ENCODE measurements around the gene GNPDA1. TPM values are rescaled to one million over a fixed set of nuclear protein-coding genes. Genes with fewer than 3 reads are reported as not detected.

Gene GNPDA1
- total and polyA plus RNA-seq, 9 of the 15 experiments (the other 6 are each of a cell fraction or from before 2014, with no cell fraction given) = 14.1 to 145 (median 52.2) TPM

DNA sequence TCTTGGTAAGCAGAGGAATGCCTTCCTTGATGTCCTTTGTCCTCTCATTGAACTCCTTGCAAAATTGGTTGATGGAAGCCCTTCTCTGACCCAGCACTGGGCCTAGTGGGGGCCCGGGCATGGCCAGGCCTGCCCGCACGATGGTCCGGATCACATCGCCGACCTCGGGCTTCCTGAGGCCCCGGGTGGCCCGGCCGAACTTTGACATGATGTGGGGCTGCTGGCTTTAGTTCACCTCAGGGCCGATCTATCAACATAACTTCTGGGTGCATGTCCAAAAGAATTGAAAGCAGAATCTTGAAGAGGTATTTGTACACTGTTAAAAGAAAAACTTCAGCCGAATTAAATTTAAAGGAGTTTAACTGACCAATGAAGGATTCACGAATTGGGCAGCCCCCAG, 24.1 kb upstream of the GNPDA1 start (continued):
- TF ChIP-seq, protein P1, sequence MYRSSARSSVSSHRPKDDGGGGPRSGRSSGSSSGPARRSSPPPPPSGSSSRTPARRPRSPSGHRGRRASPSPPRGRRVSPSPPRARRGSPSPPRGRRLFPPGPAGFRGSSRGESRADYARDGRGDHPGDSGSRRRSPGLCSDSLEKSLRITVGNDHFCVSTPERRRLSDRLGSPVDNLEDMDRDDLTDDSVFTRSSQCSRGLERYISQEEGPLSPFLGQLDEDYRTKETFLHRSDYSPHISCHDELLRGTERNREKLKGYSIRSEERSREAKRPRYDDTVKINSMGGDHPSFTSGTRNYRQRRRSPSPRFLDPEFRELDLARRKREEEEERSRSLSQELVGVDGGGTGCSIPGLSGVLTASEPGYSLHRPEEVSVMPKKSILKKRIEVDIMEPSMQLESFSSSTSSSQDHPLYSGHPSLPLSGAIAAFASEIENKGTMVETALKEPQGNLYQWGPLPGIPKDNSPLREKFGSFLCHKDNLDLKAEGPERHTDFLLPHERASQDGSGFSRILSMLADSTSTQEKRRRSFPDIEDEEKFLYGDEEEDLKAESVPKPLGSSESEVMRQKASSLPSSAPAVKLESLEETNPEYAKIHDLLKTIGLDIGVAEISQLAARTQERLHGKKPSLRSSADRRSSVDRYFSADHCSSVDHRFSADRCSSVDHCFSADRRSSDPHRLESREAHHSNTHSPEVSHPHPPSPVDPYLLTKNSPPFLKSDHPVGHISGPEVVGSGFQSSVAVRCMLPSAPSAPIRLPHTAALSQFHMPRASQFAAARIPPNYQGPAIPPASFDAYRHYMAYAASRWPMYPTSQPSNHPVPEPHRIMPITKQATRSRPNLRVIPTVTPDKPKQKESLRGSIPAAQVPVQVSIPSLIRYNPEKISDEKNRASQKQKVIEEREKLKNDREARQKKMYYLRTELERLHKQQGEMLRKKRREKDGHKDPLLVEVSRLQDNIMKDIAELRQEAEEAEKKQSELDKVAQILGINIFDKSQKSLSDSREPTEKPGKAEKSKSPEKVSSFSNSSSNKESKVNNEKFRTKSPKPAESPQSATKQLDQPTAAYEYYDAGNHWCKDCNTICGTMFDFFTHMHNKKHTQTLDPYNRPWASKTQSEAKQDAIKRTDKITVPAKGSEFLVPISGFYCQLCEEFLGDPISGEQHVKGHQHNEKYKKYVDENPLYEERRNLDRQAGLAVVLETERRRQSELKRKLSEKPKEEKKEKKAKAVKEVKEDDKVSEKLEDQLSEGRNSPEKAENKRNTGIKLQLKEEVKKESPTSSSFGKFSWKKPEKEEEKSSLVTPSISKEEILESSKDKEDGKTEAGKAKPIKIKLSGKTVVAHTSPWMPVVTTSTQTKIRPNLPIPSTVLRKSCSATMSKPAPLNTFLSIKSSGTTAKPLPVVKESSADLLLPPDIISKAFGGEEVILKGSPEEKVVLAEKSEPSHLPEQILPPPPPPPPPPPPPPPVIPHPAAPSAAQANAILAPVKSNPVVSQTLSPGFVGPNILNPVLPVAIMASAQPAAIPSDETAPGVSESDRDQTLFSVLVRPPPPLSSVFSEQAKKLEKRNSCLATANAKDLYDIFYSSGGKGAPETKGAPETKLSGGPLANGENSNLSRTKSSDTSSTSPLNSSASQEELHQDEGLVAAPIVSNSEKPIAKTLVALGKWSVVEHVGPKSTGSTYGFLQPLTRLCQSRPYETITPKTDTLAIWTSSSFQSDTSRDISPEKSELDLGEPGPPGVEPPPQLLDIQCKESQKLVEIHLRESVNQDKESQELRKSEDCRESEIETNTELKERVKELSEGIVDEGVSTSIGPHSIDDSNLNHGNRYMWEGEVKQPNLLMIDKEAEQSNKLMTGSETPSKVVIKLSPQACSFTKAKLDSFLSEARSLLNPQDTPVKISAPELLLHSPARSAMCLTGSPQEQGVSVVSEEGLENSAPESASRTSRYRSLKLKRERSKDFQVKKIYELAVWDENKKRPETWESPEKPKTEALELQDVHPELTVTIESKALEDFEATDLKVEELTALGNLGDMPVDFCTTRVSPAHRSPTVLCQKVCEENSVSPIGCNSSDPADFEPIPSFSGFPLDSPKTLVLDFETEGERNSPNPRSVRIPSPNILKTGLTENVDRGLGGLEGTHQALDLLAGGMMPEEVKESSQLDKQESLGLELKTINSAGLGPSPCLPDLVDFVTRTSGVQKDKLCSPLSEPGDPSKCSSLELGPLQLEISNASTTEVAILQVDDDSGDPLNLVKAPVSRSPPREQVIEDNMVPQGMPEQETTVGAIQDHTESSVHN (IDR thresholded peaks at IDR 0.05; ENCODE audit: borderline replicate concordance in 1 of 2, low read depth in 1 of 2) = no peak
- TF ChIP-seq, protein P2, sequence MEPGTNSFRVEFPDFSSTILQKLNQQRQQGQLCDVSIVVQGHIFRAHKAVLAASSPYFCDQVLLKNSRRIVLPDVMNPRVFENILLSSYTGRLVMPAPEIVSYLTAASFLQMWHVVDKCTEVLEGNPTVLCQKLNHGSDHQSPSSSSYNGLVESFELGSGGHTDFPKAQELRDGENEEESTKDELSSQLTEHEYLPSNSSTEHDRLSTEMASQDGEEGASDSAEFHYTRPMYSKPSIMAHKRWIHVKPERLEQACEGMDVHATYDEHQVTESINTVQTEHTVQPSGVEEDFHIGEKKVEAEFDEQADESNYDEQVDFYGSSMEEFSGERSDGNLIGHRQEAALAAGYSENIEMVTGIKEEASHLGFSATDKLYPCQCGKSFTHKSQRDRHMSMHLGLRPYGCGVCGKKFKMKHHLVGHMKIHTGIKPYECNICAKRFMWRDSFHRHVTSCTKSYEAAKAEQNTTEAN (CRISPR knock-in tag; IDR thresholded peaks at IDR 0.05) = no peak
- TF ChIP-seq, protein P3, sequence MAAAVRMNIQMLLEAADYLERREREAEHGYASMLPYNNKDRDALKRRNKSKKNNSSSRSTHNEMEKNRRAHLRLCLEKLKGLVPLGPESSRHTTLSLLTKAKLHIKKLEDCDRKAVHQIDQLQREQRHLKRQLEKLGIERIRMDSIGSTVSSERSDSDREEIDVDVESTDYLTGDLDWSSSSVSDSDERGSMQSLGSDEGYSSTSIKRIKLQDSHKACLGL (CRISPR knock-in tag; IDR thresholded peaks at IDR 0.05; ENCODE audit: borderline replicate concordance, poor library complexity, severe bottlenecking) = no peak
